HG02885 (cell line): Measurements from ENCODE around the gene KLRK1.
A peak's percentile ranks its signal among the peaks of the same experiment; 100 is the strongest.
"Not testable (repeated sequence)": the region's sequence is repeated elsewhere in the genome, so short reads cannot be mapped to it uniquely, and the experiment has no call there.

Experiments
- ATAC-seq: cut with Tn5 transposase; IDR thresholded peaks from one replicate; pipeline ENCODE4 v1.9.1; 2021; ENCODE audit warnings: mild to moderate bottlenecking; ENCODE audit not compliant: unreplicated experiment, poor library complexity

KLRK1 gene

GRCh38 chr12:10390991-10391390 is 1.1 kb upstream of the KLRK1 start:
- ATAC-seq, result not testable (repeated sequence)

- ATAC-seq, result no peak
Observed at GRCh38 chr12:10388624-10389413, 1.0 kb downstream of the KLRK1 start.

- ATAC-seq, result not testable (repeated sequence)
Observed at GRCh38 chr12:10387498-10387897, 2.3 kb downstream of the KLRK1 start.

- ATAC-seq, result no peak
Observed at GRCh38 chr12:10386857-10387256, 3.0 kb downstream of the KLRK1 start.

GRCh38 chr12:10385166-10385613 is 4.7 kb downstream of the KLRK1 start:
- no peak for ATAC-seq

GRCh38 chr12:10384191-10384590 is 5.7 kb downstream of the KLRK1 start:
- ATAC-seq, result no peak

GRCh38 chr12:10381928-10382628 is 7.8 kb downstream of the KLRK1 start:
- no peak for ATAC-seq

- not testable (repeated sequence) for ATAC-seq
Observed at GRCh38 chr12:10378737-10379136, 11.1 kb downstream of the KLRK1 start.

- no peak for ATAC-seq
Observed at GRCh38 chr12:10374624-10375018, 15.2 kb downstream of the KLRK1 start.

GRCh38 chr12:10372559-10372958 is 17.3 kb downstream of the KLRK1 start:
- ATAC-seq, result no peak

- not testable (repeated sequence) for ATAC-seq
Observed at GRCh38 chr12:10371893-10372535, 17.8 kb downstream of the KLRK1 start.

GRCh38 chr12:10369557-10370415 is 20.1 kb downstream of the KLRK1 start:
- ATAC-seq, result no peak

GRCh38 chr12:10368206-10369171 is 21.4 kb downstream of the KLRK1 start:
- no peak for ATAC-seq

GRCh38 chr12:10367714-10368113 is 22.1 kb downstream of the KLRK1 start:
- not testable (repeated sequence) for ATAC-seq

GRCh38 chr12:10366875-10367274 is 23.0 kb downstream of the KLRK1 start:
- no peak for ATAC-seq

- ATAC-seq, result no peak
Observed at GRCh38 chr12:10365696-10366405, 24.0 kb downstream of the KLRK1 start.

GRCh38 chr12:10364815-10365622 is 24.8 kb downstream of the KLRK1 start:
- peak; percentile 47 for ATAC-seq
